HUDEP-2 (cell line): ENCODE data around the gene ARG2.

Experiments
- DNase-seq, 76 experiments: peaks; one replicate each; lab custom pipeline; 2025; ENCODE audit not compliant: unreplicated experiment in 76 of 76; lab: John Stamatoyannopoulos, UW

ARG2 gene

GRCh38 chr14:67674480-67675218 is 54.9 kb downstream of the ARG2 start, which contains the start of gene VTI1B:
Gene VTI1B (minus strand): TSS chr14:67674632. CDS start chr14:67674489, 143 bp downstream.
- peak in 69 of 76 experiments; percentile 7 to 87 (median 58) for DNase-seq

GRCh38 chr14:67675219-67675582 is 55.5 kb downstream of the ARG2 start:
- DNase-seq, result peak in 1 of 76 experiments; percentile 42

GRCh38 chr14:67679006-67679405 is 59.3 kb downstream of the ARG2 start:
- DNase-seq, result no peak

GRCh38 chr14:67680121-67680602 is 60.4 kb downstream of the ARG2 start:
- peak in 36 of 76 experiments; percentile 4 to 73 (median 40) for DNase-seq

- DNase-seq, result peak in 18 of 76 experiments; percentile 3 to 37 (median 19)
Observed at GRCh38 chr14:67680941-67681340, 61.2 kb downstream of the ARG2 start.

- no peak for DNase-seq
Observed at GRCh38 chr14:67683842-67684241, 64.1 kb downstream of the ARG2 start.

- DNase-seq, result no peak
Observed at GRCh38 chr14:67690011-67690410, 70.3 kb downstream of the ARG2 start.

GRCh38 chr14:67694791-67695393 is 75.2 kb downstream of the ARG2 start:
- DNase-seq, result peak in 75 of 76 experiments; percentile 9 to 90 (median 77)

- peak in 74 of 76 experiments; percentile 29 to 89 (median 74) for DNase-seq
Observed at GRCh38 chr14:67695394-67695949, 75.8 kb downstream of the ARG2 start, which contains the start of gene RDH11. Gene RDH11 (minus strand): TSS chr14:67695764. CDS start chr14:67695703, 61 bp downstream.

GRCh38 chr14:67697006-67697405 is 77.3 kb downstream of the ARG2 start:
- DNase-seq, result no peak

GRCh38 chr14:67698179-67698578 is 78.5 kb downstream of the ARG2 start:
- DNase-seq, result no peak
